Measurements from ENCODE around the gene KLHL10.
"Not testable (repeated sequence)": the region's sequence is repeated elsewhere in the genome, so short reads cannot be mapped to it uniquely, and the experiment has no call there.

Gene KLHL10

GRCh38 chr17:41849251-41849990 is 11.8 kb downstream of the KLHL10 start:
- ATAC-seq, result no peak
- TF ChIP-seq ZNF70 (CRISPR knock-in tag; IDR thresholded peaks at IDR 0.05) (no peak), GLIS3 (CRISPR knock-in tag; IDR thresholded peaks at IDR 0.05) (no peak), ESRRG (CRISPR knock-in tag; IDR thresholded peaks at IDR 0.05) (no peak), CREB5 (CRISPR knock-in tag; IDR thresholded peaks at IDR 0.05; ENCODE audit: low read depth) (no peak)

GRCh38 chr17:41851382-41851781 is 13.8 kb downstream of the KLHL10 start:
- ATAC-seq, result not testable (repeated sequence)

GRCh38 chr17:41860254-41860931 is 22.8 kb downstream of the KLHL10 start:
- TF ChIP-seq CSRNP3 (CRISPR knock-in tag; IDR thresholded peaks at IDR 0.05) (no peak), BACH2 (CRISPR knock-in tag; IDR thresholded peaks at IDR 0.05; ENCODE audit: borderline replicate concordance) (no peak), PPARA (CRISPR knock-in tag; IDR thresholded peaks at IDR 0.05; ENCODE audit: borderline replicate concordance) (no peak), GLIS3 (CRISPR knock-in tag; IDR thresholded peaks at IDR 0.05) (no peak), POU6F1 (CRISPR knock-in tag; IDR thresholded peaks at IDR 0.05; ENCODE audit: borderline replicate concordance, low read depth) (no peak), CSDC2 (CRISPR knock-in tag; IDR thresholded peaks at IDR 0.05) (no peak), TCF4 (CRISPR knock-in tag; IDR thresholded peaks at IDR 0.05; ENCODE audit: borderline replicate concordance) (no peak), ZNF70 (CRISPR knock-in tag; IDR thresholded peaks at IDR 0.05) (no peak), ZFP30 (CRISPR knock-in tag; IDR thresholded peaks at IDR 0.05) (no peak), ARNTL (CRISPR knock-in tag; IDR thresholded peaks at IDR 0.05; ENCODE audit: borderline replicate concordance, low read depth) (no peak), OSR1 (CRISPR knock-in tag; IDR thresholded peaks at IDR 0.05) (no peak), ESRRG (CRISPR knock-in tag; IDR thresholded peaks at IDR 0.05) (no peak), TOX (CRISPR knock-in tag; IDR thresholded peaks at IDR 0.05; ENCODE audit: borderline replicate concordance) (no peak), ZFP3 (CRISPR knock-in tag; IDR thresholded peaks at IDR 0.05) (no peak), TSHZ2 (CRISPR knock-in tag; IDR thresholded peaks at IDR 0.05) (no peak), ISL1 (CRISPR knock-in tag; IDR thresholded peaks at IDR 0.05) (no peak), ZNF565 (CRISPR knock-in tag; conservative IDR thresholded peaks at IDR 0.05; ENCODE audit: low read depth) (no peak), CREB5 (CRISPR knock-in tag; IDR thresholded peaks at IDR 0.05; ENCODE audit: low read depth) (no peak), RARB (CRISPR knock-in tag; IDR thresholded peaks at IDR 0.05) (no peak), PATZ1 (CRISPR knock-in tag; IDR thresholded peaks at IDR 0.05; ENCODE audit: borderline replicate concordance) (no peak)
- ATAC-seq, result no peak
